HT1080 (cell line): ENCODE results near the gene FAXDC2. TPM values are rescaled to one million over a fixed set of nuclear protein-coding genes. Genes with fewer than 3 reads are reported as not detected.

Experiments
- DNase-seq: peaks from one replicate; pipeline ENCODE4 v3.0.0-alpha.2; 2015; ENCODE audit warnings: low read depth
- total RNA-seq: library from RNA; depleted of rRNA; stranded (reverse); fragments of >200 nt; shearing (Covaris generic); gene quantifications from 2 replicates; pipeline ENCODE4 v1.2.3, GENCODE V29; 2014

The FAXDC2 gene
- total RNA-seq, 1 experiment from 2014 or later, result 1.4 TPM

GRCh38 chr5:154797762-154798161, 52.6 kb downstream of the FAXDC2 start:
- DNase-seq, result no peak

DNA sequence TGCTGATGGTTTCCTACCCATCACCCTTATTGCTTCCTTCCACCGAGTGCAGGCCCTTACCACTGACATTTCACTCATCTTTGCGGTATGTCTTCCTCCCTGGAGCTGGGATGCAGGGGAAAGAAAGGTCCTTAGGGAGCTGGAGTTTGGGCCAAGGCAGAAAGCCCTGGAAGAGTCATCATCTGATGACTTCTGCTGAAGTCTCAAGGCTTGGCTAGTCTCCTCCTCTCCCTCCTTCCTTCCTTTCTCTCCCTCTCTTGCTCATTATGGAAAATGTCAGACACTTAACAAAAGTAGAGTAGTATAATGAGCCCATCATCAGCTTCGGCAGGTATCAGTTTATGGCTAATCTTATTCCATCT, 55.2 kb downstream of the FAXDC2 start:
- no peak for DNase-seq

GRCh38 chr5:154794525-154795234, 55.7 kb downstream of the FAXDC2 start:
- no peak for DNase-seq

- no peak for DNase-seq
Observed at GRCh38 chr5:154793599-154794524, 56.5 kb downstream of the FAXDC2 start.

- no peak for DNase-seq
Observed at GRCh38 chr5:154791535-154791934, 58.9 kb downstream of the FAXDC2 start.

GRCh38 chr5:154788212-154788611, 62.2 kb downstream of the FAXDC2 start:
- DNase-seq, result no peak

GRCh38 chr5:154786414-154786813, 64.0 kb downstream of the FAXDC2 start:
- DNase-seq, result no peak

GRCh38 chr5:154784856-154785255, 65.5 kb downstream of the FAXDC2 start:
- no peak for DNase-seq

- no peak for DNase-seq
Observed at GRCh38 chr5:154783774-154784460, 66.5 kb downstream of the FAXDC2 start.

- no peak for DNase-seq
Observed at GRCh38 chr5:154782812-154783592, 67.4 kb downstream of the FAXDC2 start.

DNA sequence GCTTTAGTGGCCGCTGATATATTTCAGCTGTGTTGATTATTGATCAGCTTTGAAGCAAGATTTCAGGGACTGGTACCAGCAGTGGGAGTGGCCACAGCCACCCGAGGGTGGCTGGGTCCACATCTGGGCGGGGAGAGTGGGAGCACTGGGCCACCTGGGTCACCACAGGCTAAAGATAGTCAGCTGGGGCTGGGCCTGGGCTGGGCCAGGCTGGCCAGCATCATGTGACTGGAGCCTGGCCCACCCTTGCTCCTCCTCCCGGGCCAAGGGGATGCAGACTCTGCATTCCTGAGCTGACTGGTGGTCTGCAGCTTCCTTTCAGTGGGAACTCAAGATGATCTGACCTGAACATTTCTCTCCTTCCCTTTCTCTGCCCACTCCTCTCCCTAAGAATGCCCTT, 68.1 kb downstream of the FAXDC2 start:
- no peak for DNase-seq

GRCh38 chr5:154780128-154780527, 70.3 kb downstream of the FAXDC2 start:
- DNase-seq, result no peak

GRCh38 chr5:154779105-154779504, 71.3 kb downstream of the FAXDC2 start:
- peak; percentile 84 for DNase-seq

GRCh38 chr5:154778534-154778933, 71.9 kb downstream of the FAXDC2 start:
- no peak for DNase-seq

DNA sequence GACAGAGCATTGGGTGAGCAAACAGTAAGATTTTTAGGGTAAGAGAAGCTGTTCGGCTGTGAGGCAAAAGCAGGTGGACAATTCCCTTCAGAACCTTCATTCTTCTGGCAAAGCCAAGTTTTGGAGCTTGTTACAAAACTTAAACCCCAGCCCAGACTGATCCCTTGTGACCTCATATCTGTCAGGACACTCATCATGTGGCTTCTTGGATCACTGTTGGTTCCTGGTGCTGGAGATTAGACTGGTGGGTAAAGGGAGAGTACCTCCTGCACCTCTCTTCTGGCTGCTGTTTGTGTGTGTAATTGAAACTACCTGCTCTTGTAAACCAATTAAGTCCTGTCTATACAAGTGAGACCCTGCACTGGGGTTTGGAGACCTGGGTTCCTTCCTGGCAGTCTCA, 74.2 kb downstream of the FAXDC2 start:
- no peak for DNase-seq

- DNase-seq, result no peak
Observed at GRCh38 chr5:154773326-154773725, 77.1 kb downstream of the FAXDC2 start.

- DNase-seq, result peak; percentile 24
Observed at GRCh38 chr5:154771383-154771901, 79.0 kb downstream of the FAXDC2 start.

DNA sequence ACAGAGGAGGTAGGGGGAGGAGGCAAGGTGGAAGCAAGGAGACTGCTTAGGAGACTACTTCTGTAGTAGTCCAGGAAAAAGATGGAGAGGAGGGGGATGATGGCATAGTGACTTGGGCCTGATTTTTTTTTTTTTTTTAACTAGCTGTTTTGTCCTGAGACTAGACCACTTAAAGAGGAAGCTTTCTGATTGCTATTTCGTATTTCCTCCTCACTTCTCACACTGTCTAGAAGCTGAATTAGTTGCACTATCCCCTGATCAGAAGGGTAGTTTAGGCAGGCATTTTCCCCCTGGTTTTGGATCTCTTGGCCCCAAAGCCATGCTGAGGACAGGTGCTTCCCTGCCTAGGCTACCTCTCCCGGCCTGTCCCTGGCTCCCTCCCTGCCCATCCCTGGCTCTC, 80.3 kb downstream of the FAXDC2 start:
- DNase-seq, result no peak
